ENCODE data around the gene CYREN.

CYREN gene

DNA sequence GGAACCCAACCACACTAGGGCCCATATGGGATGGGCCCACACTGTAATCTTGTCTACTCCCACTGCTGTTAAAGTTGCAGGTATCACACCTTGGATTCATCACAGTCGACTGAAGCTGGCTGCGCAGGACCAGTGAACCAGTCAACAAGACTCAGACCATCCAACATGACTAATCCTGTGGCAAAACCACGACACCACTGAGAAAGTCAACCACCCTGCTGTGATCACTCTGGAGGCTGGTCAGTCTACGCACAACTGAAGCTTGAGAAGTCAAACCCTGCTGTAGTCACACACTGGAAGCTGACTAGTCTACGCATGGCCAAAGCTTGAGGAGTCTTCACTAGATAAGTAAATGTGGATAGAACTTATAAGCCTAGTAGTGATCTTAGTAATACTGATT is 9.6 kb upstream of the CYREN start:
- peak in 1 of 10 donors; percentile 15 for DNase-seq
- intact Hi-C loops (cut with DNase I), result no loop called here

DNA sequence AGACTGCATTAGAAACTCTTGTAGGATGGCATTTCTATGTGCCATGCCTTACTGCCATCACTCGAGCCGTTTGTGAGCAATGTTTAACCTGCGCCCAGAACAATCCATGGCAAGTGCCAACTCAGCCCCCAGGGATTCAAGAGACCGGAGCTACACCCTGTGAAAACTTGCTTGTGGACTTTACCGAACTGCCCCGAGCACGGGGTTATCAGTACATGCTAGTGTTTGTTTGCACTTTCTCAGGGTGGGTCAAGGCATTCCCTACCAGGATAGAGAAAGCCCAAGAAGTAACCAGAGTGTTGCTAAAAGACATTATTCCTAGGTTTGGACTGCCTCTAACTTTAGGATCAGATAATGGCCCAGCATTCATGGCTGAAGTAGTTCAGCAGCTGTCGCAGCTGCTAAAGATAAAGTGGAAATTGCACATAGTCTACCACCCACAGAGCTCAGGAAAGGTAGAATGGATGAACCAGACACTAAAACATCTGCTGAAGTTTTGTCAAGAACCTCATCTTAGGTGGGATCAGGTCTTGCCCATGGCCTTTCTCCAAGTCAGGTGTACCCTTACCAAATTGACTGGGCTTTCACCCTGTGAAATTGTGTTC is 8.9 kb upstream of the CYREN start:
- DNase-seq, result peak in 1 of 10 donors; percentile 50
- intact Hi-C loops (cut with DNase I), result no loop called here

DNA sequence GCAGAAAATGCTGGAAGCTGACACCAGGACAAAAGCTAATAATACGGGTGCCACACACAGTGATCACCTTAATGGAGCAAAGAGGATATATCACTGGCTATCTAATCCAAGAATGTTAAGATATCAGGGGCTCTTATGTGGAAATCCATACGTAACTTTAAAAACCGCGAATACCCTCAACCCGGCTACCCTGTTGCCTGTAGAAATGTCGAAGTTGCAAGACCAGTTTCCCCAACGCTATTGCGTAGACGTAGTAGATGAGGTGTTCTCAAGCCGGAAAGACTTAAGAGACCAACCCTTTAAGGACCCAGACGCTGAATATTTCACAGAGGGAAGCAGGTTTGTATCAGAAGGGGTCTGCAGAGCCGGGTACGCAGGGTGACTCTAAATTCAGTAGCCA is 7.9 kb upstream of the CYREN start:
- intact Hi-C loops (cut with DNase I), result no loop called here
- DNase-seq, result no peak

DNA sequence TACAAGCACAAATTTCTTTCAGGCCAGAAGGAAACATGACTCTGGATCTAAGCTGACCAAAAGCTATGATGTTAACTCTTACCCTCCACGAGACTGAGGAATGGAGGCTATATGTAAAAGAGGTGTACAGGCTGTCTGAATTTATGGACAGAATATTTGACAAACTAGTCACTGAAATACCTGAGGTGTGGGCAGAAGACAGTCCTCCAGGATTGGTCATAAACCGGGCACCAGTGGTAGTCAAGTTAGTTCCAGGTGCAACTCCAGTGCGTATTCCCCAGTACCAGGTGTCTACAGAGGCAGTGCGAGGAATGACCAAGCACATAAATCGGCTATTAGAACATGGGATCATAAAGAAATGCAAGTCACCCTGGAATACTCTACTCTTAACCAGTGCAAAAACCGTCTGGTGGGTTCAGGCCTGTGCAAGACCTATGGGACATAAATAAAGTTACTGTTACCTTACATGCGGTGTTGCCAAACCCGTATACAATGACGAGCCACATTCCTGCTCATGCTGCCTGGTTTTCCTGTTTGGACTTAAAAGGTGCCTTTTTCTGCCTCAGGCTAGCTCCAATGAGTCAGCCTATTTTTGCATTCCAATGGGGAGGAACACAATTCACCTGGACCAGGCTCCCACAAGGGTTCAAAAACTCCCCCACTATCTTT is 6.7 kb upstream of the CYREN start:
- peak in 1 of 10 donors; percentile 18 for DNase-seq
- intact Hi-C loops (cut with DNase I), result no loop called here

DNA sequence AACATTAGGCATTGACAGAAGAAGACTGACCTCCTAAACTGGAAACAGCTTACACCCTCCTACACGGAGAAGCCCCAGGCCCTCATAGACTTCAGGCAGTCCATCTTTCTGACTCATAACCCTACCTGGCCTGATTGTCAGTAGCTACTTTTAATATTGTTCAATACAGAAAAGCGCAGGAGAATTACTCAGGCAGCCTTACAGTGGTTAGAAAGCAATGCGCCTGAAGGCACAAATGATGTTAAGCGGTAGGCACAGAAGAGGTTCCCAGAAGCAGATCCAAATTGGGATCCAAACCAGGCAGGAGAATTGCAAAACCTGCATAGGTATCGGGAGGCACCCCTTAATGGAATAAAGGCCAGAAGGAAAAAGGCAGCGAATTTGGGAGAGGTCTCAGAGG is 5.4 kb upstream of the CYREN start:
- intact Hi-C loops (cut with DNase I), result no loop called here
- no peak for DNase-seq

DNA sequence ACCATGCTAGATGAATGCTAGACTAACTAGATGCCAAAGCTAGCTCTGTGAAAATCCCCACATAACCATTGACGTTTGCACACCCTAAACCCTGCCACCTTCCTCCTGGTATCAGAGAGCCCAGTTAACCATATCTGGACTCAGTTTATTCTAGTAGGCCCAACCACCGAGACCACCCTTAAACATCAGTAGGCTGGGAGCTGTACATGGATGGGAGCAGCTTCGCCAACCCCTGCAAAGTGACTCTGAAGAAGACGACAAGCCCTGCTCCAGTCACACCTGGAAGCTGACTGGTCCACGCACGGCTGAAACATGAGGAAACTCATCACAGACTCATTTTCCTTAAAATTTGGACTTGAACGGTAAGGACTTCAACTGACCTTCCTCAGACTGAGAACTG is 4.4 kb upstream of the CYREN start:
- DNase-seq, result peak in 1 of 10 donors; percentile 4
- intact Hi-C loops (cut with DNase I), result loop anchor here (5.0 kb wide), 1 partner anchor 483 kb away; no protein-coding TSS in a partner anchor

DNA sequence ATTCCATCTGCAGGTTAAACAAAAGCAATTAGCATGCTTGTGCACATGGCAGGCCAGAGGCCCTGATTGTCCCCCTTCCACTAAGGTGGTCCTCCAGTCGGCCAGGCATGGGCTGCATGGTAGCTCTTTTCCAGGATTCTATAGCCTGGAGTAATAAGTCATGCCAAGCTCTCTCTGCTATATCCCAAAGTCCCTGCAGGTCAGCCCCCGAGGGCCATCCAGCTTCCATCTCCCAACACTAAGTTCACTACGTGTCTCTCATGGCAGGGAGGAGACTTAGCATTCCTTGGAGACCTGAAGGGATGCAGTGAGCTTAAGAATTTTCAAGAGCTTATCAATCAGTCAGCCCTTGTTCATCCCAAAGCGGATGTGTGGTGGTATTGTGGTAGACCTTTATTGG is 3.4 kb upstream of the CYREN start:
- intact Hi-C loops (cut with DNase I), result loop anchor here (5.0 kb wide), 1 partner anchor 482 kb away; no protein-coding TSS in a partner anchor
- DNase-seq, result peak in 1 of 10 donors; percentile 45

DNA sequence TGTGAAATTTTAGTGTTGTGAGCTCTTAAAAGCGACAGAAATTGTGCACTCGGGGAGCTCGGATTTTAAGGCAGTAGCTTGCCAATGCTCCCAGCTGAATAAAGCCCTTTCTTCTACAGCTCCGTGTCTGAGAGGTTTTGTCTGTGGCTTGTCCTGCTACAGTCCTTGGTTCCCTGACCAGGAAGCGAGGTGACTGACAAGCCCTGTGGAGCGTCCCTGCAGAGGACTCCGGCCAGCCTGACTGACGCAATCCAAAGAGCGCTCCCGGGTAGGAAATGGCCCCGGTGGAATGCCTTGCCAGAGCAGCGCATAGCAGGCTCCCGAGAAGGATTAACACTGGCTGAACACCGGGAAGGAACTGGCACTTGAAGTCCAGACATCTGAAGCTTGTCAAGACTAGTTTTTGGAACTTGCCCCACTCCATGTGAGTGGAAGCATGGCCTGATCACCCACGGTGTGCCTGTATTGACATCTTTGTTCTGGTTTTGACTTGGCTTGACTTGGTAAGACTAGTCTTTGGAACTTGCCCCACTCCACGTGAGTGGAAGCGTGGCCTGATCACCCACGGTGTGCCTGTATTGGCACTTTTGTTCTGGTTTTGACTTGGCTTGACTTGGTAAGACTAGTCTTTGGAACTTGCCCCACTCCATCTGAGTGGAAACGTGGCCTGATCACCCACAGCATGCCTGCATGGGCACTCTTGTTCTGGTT is 1.2 kb upstream of the CYREN start:
- intact Hi-C loops (cut with DNase I), result loop anchor here (2.0 to 5.0 kb wide), 2 partner anchors 39 to 479 kb away; partner anchors contain the start of gene WDR91
- DNase-seq, result peak in 3 of 10 donors; percentile 33 to 58 (median 49)

DNA sequence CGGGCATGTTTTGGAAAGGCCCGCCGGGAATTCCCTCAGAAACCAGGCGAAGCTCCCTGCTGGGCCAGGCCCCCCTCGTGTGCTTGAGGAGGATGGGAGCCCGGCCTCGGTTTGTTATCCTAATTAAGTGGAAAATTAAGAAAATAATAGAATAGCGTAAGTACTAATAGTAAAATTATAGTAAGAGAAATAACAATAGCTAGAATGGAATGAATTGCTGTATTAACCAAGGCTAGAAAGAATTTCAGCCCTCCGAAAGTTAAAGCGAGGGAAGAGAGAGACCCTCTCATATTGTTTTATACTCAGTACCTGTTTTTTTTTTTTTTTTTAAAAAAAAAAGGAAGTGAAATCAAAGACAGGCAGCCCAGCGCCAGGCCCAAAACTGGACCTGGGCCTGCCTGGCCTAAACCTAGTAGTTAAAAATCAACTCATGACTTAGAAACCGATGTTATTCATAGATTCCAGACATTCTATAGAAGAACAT is 533 bp upstream of the CYREN start:
- peak in 1 of 10 donors; percentile 5 for DNase-seq
- intact Hi-C loops (cut with DNase I), result loop anchor here (1.0 to 5.0 kb wide), 3 partner anchors 40 to 479 kb away; partner anchors contain the start of genes AGBL3 and WDR91

DNA sequence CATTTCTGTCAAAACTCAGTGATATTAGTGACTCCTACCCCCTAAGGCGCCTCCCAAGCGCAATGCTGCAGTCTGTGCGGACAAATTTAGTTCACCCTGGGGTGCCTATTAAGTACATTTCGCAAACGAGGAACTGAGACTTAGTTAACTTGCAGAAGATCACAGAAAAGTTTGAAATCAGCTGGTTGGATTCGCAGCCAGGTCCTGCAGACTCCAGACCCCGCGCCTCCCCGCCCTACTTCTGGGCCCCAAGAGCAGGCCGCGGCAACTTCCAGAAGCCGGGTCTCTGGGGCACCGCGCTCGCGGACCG is 588 bp downstream of the CYREN start:
- intact Hi-C loops (cut with DNase I), result loop anchor here (1.0 to 5.0 kb wide), 3 partner anchors 41 to 478 kb away; partner anchors contain the start of genes AGBL3 and WDR91
- no peak for DNase-seq

DNA sequence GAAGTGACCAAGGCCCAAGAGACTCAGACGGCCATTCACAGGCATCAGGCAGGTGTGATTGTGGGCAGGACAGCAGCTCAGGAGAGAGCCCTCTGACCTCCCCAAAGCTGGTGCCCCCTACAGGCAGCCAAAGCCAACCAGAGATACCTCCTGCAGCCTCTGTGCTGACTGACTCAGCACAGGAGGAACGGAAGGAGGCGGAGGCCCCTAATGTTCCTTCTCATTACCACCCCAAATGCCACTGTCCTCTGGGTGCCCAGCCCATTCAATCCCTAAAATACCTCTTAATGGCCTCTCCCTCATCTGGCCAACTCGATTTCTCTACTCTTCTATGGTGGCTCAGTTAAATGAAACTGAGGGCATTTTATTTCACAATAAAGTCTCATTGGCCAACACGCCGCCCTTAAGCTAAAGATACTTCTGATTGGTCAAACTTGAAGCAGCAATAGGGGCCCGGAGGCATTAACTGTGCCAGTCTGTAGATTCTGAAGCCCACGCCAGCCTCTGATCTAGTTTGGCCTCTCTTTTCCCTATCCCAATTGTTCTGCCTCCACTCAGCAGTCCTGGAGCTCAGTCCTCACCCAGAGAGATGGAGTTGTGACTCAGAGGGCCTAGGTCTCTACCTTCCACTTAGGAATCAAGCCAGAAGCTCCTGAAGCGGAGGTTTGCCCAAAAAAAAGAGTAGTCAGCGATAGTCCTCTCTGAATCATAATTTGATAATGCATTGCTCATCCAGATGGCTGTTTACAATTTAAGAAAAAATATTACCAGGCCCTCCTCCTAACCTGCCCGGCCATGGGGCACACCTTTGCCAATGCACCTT is 1.2 kb downstream of the CYREN start:
- intact Hi-C loops (cut with DNase I), result no loop called here
- DNase-seq, result peak in 1 of 10 donors; percentile 43

DNA sequence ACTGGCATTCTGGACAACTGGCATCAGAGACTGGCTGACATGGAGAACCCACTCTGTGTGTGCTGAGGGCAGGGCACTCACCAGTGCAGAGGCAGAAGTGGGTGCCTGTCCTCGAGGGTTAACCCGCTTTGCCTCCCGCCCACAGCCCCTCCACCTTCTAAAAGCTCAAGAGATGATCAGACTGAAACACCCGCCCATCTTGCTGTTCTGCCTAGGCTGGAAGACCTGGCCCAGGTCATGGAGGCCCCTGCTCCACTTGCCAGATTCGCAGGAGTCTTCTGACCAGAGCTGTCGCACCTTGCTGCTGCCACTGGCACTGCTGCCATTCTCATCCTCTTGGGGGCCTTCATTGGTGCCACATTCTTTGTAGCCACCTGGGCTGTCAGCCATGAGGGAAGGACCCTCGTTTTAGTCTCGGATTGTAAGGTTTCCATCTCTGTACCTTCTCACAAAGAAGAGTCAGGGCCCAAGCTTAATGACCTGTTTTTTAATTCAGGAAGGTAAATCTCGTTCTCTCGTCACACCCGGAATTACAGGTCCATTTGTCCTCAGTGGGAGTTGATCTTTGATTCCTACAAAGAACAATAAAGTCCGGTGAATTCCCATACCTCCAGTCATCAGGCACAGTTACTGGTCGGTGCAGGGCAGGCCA is 1.9 kb downstream of the CYREN start:
- intact Hi-C loops (cut with DNase I), result no loop called here

DNA sequence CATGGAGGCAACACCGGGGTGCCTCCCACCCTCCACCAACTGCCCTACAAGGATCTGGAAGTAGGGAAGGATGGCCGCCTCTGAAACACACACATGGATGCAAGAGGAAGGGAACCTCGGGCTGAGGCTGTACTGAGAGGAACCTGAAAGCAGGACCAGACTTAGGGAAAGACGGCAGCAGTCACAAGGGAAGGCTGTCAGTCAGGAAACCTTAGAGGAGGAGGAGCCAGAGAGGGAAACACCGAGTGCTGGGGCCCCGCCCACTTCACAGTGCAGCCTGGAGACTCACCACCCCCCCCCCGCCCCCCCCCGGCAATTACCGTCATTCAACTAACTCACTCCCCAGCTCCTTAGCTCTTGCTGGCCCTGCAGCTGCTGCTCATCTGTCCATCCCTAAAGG is 2.5 kb downstream of the CYREN start:
- DNase-seq, result no peak
- intact Hi-C loops (cut with DNase I), result no loop called here

More for the DNA sequence above, 1.9 kb downstream of the CYREN start:
- peak in 1 of 10 donors; percentile 80 for DNase-seq

DNA sequence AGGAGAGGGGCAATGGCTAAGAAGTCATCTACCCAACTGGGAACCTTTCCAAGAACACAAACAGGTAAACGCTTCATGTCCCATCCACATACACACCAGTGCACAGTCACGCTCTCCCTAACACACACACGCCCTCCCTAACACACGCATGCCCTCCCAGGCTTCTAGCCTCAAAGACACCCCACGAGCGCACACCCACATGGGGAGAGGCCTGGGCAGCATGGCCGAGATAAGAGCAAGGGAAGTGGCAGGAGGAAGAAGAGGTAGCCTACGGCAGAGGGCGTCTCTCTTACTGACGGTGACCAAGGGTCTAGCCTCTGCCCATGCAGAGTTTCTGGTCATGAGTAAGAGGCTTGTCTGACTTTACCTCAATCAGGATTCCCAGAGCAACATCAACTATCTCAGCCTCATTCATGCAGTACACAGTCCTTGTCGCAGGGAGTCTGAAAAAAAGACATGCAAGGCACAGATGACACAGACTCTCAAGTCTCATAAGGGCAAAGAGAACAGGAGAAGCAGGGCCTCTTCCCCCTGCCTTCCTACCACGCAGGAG is 3.1 kb downstream of the CYREN start:
- intact Hi-C loops (cut with DNase I), result no loop called here
- peak in 1 of 10 donors; percentile 49 for DNase-seq

DNA sequence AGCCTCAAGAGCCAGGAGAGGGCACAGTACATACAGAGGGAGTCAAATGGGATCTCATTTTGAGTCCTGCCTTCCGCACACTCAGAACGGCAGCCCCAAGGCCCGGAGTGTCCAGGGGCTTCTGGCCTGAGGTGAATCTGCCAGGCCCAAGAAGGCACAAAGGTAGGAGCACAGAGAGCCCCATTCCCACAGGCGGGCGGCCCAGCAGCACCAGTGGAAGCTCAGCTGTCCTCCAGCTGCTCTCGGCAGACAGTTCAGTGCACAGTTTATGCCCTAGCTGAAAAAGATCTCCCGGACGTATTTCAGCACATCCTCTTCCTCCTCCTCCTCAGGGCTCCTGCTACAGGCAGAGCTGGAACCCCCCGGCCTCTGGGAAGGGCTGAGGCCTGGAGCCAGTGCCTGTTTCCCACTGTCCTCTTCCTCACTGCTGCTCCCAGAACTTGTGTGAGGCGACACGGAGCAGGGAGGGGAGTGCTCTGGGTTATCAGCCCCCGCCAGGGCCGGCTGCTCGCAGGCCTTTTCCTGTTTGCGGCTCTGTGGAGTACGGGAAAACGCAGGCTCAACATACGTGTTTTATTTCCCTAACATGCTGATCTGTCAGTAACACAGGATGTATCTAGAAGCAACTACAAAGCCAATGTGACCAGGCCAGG is 4.0 kb downstream of the CYREN start:
- intact Hi-C loops (cut with DNase I), result no loop called here
- DNase-seq, result peak in 1 of 10 donors; percentile 55

DNA sequence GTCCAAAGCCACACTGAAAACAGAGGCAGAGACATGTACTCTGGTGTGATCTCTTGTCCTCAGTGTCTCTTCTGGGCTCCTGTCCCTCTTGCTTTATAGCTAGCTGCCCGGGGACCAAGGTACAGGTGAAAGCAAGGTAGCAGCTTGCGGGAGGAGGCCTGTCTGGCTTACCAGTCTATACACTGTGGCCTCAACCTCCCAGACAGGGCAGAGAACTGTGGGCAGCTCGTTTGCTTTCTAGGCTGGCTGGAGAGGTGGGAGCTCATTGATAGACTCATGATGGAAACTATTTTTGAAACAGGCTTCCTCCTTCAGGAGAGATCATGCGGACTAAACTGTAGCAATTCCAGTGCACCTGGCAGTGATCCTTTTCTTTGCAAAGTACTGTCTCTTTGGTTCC is 4.6 kb downstream of the CYREN start:
- DNase-seq, result no peak
- intact Hi-C loops (cut with DNase I), result no loop called here

DNA sequence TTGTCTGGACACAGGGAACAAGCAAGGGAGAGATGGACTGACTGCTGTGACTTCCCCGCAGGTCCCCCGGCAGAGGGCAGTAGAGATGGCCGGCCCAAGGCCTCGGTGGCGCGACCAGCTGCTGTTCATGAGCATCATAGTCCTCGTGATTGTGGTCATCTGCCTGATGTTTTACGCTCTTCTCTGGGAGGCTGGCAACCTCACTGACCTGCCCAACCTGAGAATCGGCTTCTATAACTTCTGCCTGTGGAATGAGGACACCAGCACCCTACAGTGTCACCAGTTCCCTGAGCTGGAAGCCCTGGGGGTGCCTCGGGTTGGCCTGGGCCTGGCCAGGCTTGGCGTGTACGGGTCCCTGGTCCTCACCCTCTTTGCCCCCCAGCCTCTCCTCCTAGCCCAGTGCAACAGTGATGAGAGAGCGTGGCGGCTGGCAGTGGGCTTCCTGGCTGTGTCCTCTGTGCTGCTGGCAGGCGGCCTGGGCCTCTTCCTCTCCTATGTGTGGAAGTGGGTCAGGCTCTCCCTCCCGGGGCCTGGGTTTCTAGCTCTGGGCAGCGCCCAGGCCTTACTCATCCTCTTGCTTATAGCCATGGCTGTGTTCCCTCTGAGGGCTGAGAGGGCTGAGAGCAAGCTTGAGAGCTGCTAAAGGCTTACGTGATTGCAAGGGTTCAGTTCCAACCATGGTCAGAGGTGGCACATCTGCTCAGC is 6.0 kb downstream of the CYREN start:
- intact Hi-C loops (cut with DNase I), result no loop called here
- peak in 2 of 10 donors; percentile 59 to 86 for DNase-seq

DNA sequence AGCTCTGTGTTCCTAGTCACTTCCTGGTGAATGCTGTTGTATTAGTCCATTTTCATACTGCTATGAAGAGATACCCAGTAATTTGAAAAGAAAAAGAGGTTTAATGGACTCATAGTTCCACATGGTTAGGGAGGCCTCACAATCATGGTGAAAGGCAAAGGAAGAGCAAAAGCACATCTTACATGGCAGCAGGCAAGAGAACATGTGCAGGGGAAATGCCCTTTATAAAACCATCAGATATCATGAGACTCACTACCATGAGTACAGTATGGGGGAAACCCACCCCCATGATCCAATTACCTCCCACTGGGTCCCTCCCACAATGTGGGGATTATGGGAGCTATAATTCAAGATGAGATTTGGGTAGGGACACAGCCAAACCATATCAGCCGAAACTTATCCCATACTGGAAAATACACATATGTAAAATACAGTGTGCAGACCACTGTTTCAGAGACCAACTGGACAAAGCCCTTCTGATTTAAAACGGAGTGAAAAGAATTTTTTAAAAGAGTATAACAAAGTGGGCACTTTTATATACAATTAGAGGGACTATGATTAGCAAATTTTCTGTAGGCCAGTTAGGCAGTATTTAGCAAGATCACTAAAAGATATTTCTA is 8.0 kb downstream of the CYREN start:
- intact Hi-C loops (cut with DNase I), result no loop called here
- DNase-seq, result no peak

All from posterior cingulate gyrus (tissue), 11 donors.